Duodenal mucosa (tissue), 2 donors: ENCODE measurements around the gene SNX10.
A peak's percentile ranks its signal among the peaks of the same experiment; 100 is the strongest.

Experiments
- H3K27ac ChIP-seq: one replicate; pipeline ENCODE4 v1.7.0; 2013; ENCODE audit warnings: low read depth, low read length
- H3K27me3 ChIP-seq, 2 donors: one replicate each; pipeline ENCODE4 v1.7.0; 2013; ENCODE audit warnings: low read length in 2 of 2, control low read depth in 1 of 2; ENCODE audit not compliant: insufficient read depth in 2 of 2, control insufficient read depth in 1 of 2
- H3K36me3 ChIP-seq, 2 donors: one replicate each; pipeline ENCODE4 v1.7.0; 2013; ENCODE audit warnings: low read length in 2 of 2, control low read depth in 1 of 2; ENCODE audit not compliant: insufficient read depth in 2 of 2, control insufficient read depth in 1 of 2
- H3K4me1 ChIP-seq, 2 donors: one replicate each; pipeline ENCODE4 v1.7.0; 2013; ENCODE audit warnings: low read length in 2 of 2, control low read depth in 1 of 2; ENCODE audit not compliant: insufficient read depth in 2 of 2, control insufficient read depth in 1 of 2
- H3K4me3 ChIP-seq, 2 donors: one replicate each; pipeline ENCODE4 v1.7.0; 2013; ENCODE audit warnings: low read length in 2 of 2, low read depth in 1 of 2
- H3K9ac ChIP-seq, 2 donors: one replicate each; pipeline ENCODE4 v1.7.0; 2013; ENCODE audit warnings: low read length in 2 of 2, low read depth in 1 of 2
- H3K9me3 ChIP-seq, 2 donors: one replicate each; pipeline ENCODE4 v1.7.0; 2013; ENCODE audit warnings: low read length in 2 of 2, control low read depth in 1 of 2; ENCODE audit not compliant: control insufficient read depth in 1 of 2

The SNX10 gene

DNA sequence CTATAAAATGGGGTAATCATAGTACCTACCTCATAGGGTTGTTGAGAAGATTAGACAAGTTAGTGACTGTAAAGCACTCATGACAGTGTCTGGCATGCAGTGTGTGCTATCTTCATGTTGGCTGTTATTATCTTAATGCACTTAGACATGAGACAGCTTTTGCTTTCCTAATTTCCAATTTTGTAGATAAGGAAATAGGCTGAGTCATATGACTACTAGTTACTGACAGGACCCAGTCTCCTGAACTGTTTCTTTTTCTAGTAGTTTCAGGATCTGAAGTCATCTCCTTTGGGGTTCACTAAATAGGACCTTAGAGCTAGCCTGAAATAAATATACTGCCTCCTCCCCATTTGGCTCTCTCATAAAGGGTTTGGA lies 74.2 kb downstream of the SNX10 start:
- Histone ChIP-seq H3K36me3 (peaks cover 0 to 5% of the 10 kb centered on the region in 2 donors), H3K4me1 (peaks cover 0 to 4% of the 10 kb centered on the region in 2 donors), H3K9me3 (no peaks in the 10 kb centered on the region), H3K27me3 (no peaks in the 10 kb centered on the region), H3K9ac (no peak overlapping the region), H3K4me3 (no peak overlapping the region), H3K27ac (no peak overlapping the region)

DNA sequence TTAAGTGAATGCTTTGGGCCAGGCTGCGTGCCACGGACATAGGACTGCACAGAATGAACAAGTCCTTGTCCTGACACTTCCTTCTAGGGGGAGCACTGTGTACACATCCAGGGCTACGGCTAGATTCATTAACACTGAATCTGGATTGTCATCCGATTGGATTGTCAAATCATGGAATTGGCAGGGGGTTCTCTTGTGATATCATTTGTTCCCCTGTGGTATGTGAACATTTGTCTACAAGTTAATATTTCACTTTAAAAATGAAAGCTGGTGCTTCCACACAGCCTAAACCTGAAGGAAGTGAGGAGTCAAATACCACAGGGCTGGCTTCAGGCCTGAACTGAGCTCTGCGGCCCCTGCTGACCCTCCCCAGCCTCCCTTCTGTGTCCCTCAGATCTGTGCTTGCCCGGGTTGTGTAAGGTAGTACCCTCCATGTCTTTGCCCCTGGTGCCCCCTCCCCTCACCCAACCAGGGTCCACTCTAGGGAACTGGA lies 75.6 kb downstream of the SNX10 start:
- peaks cover 0 to 4% of the 10 kb centered on the region in 2 donors for H3K4me1 ChIP-seq
- H3K27me3 ChIP-seq: no peaks in the 10 kb centered on the region
- H3K9me3 ChIP-seq: no peaks in the 10 kb centered on the region
- no peak overlapping the region for H3K4me3 ChIP-seq
- H3K27ac ChIP-seq: no peak overlapping the region
- peaks cover 0 to 5% of the 10 kb centered on the region in 2 donors for H3K36me3 ChIP-seq
- no peak overlapping the region for H3K9ac ChIP-seq

DNA sequence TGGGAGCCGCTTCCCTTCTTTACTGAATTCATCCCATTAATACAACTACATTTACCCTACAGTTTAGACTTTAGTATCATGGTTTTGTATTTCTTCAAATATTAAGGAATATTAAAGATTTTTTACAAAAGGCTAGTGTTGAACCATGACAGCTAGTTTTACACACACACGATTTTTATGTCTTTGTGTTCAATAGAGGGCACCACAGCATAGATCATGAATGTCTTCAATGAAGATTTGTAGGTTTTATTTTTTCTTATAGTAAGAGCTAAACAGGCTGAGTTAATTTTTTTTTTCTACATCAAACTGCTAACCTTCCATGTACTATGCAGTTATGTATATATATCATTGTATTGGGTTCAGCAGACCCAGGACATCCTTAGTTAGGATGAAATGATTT lies 76.9 kb downstream of the SNX10 start:
- Histone ChIP-seq H3K36me3 (peaks cover 0 to 5% of the 10 kb centered on the region in 2 donors), H3K4me1 (peaks cover 0 to 4% of the 10 kb centered on the region in 2 donors), H3K27me3 (no peaks in the 10 kb centered on the region), H3K9ac (no peak overlapping the region), H3K4me3 (no peak overlapping the region), H3K27ac (no peak overlapping the region), H3K9me3 (no peaks in the 10 kb centered on the region)

DNA sequence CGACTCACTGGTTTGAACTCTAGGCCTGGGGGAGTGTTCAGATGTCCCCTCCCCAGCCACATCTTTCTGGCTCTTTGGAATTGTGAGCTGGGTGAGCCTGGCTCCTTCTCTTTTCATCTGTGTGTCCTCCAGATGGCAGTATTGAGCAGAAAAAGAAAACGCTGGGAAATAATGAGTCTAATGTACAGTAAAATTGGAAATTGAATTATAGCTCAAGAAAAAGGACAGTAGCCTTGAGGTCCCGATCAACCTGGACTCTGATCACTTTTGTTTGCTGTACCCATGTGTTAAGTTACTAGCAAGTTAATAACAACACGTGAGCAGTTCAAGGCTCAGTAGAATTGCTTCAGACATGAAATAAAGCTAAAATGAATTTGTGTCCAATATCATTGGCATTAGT lies 77.9 kb downstream of the SNX10 start:
- H3K27me3 ChIP-seq: peaks cover 6 to 7% of the 10 kb centered on the region in 2 donors
- no peak overlapping the region for H3K27ac ChIP-seq
- H3K4me3 ChIP-seq: no peak overlapping the region
- peaks cover 0 to 5% of the 10 kb centered on the region in 2 donors for H3K36me3 ChIP-seq
- peaks cover 0 to 4% of the 10 kb centered on the region in 2 donors for H3K4me1 ChIP-seq
- no peaks in the 10 kb centered on the region for H3K9me3 ChIP-seq
- no peak overlapping the region for H3K9ac ChIP-seq

DNA sequence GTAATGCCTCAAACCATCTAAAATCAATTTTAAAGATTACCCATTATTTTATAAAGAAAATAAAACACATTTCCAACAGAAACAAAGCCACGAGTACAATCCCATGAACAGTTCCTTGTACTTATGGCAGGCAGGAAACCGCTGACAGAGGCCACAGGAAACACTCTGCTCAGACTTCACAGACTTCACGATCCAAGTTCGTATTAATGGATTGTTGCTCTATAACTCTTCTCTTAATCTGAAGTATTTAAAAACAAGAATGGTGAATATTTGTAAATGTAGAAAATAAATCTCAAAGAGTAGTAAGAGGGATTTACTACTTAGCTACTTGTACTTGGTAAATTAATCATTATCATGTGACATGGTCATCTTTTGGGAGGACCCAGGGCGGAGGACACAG lies 78.3 kb downstream of the SNX10 start:
- no peak overlapping the region for H3K27ac ChIP-seq
- H3K9ac ChIP-seq: no peak overlapping the region
- H3K9me3 ChIP-seq: no peaks in the 10 kb centered on the region
- H3K4me1 ChIP-seq: peaks cover 0 to 4% of the 10 kb centered on the region in 2 donors
- H3K27me3 ChIP-seq: peaks cover 6 to 12% of the 10 kb centered on the region in 2 donors
- H3K4me3 ChIP-seq: no peak overlapping the region
- peaks cover 0 to 5% of the 10 kb centered on the region in 2 donors for H3K36me3 ChIP-seq

DNA sequence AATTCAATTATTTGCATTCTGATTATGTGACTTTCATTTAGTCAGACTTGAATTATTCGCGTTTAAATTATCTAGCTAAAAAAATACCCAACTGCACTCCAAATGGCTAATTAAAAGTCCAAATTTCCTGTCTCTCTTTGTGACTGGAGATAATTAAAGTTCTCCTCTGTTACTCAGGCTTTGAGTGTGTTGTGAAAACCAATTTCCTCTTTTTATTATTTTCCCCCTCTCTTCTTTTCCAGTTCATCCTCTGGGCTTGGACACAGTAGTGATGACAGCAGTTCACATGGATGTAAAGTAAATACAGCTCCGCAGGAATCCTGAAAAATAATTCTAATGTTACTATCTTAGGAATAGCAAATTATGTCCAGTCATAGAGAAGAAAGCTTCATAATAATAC lies 80.6 kb downstream of the SNX10 start:
- no peak overlapping the region for H3K9ac ChIP-seq
- H3K4me1 ChIP-seq: peaks cover 4 to 7% of the 10 kb centered on the region in 2 donors
- H3K27me3 ChIP-seq: peaks cover 17 to 28% of the 10 kb centered on the region in 2 donors
- H3K27ac ChIP-seq: no peak overlapping the region
- no peak overlapping the region for H3K4me3 ChIP-seq
- no peaks in the 10 kb centered on the region for H3K9me3 ChIP-seq
- H3K36me3 ChIP-seq: no peaks in the 10 kb centered on the region

DNA sequence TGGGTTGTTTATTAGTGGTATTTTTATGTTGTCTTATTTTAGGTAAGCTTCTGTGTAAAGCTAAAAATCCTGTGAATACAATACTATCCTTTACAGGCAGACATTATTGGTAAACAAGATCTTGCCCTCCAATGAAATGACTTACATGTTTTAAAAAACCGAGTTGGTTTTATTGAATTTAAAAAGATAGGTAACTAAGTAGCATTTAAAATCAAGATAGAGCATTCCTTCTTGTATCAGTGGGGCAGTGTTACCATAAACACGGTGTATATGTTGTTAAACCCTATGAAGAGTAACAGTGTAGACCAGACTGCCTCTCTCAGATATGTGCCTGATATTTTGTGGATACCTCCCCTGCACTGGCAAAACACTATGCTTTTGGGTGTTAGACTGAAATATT lies 81.0 kb downstream of the SNX10 start:
- H3K27me3 ChIP-seq: peaks cover 19 to 32% of the 10 kb centered on the region in 2 donors
- H3K9me3 ChIP-seq: no peaks in the 10 kb centered on the region
- peaks cover 5 to 9% of the 10 kb centered on the region in 2 donors for H3K4me1 ChIP-seq
- no peak overlapping the region for H3K27ac ChIP-seq
- no peaks in the 10 kb centered on the region for H3K36me3 ChIP-seq
- H3K4me3 ChIP-seq: no peak overlapping the region
- no peak overlapping the region for H3K9ac ChIP-seq

DNA sequence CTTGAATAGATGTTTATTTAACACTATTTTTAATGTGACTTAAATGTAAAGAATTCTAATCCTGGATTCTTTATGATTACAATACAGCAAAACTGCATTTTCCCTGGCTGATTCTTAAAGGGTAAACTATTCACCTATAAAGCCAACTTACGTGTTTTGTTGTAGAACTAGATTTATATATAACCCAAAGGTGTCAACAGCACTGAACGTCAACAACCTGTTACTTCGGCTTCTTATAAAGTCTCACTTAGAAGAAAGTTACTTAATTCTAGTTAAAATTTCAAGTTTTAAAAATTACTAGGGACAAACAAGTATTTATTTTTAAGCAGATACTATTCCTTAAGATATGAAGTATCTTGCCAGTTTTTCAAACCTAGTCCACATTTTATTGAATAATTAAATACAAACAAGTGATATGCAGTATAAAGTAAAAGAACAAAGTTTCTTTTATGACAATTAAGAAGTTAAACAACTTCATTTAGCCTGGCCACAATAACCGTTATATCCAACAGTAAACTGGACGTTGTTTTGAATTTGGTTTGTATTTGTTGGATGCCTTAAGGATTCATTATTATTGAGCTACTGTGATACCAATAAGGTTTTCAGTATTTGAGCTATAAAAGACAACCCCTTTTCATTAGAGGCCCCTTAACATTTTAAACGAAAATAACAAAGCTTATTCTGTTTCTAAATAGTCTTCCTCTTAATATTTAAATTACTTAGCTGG lies 83.1 kb downstream of the SNX10 start:
- no peak overlapping the region for H3K27ac ChIP-seq
- H3K9ac ChIP-seq: no peak overlapping the region
- peaks cover 5 to 6% of the 10 kb centered on the region in 2 donors for H3K4me1 ChIP-seq
- no peak overlapping the region for H3K4me3 ChIP-seq
- H3K9me3 ChIP-seq: no peaks in the 10 kb centered on the region
- no peaks in the 10 kb centered on the region for H3K36me3 ChIP-seq
- peaks cover 21 to 43% of the 10 kb centered on the region in 2 donors for H3K27me3 ChIP-seq

DNA sequence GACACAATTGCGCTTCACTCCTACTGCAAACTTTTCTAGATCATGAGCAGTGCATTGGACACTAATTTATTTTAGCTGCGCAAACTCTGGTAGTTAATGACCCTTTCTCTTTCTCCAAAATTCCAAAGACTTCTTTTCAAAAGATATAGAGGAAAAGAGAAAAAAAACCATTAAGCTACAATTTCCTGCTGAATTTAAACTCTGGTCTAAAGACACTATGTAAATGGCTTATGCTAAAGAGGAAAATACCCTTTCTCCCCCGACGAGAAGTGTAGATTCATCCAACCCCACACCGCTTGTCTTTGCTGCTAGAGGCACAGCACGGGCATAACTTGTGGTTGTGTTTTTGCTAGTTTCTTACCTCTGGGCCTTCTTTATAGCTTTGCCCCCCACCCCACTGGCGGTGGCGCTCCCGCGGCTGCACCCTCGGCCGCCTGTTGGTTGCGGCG lies 84.1 kb downstream of the SNX10 start:
- Histone ChIP-seq H3K9me3 (no peaks in the 10 kb centered on the region), H3K27me3 (peaks cover 21 to 43% of the 10 kb centered on the region in 2 donors), H3K4me3 (peak overlapping the region; percentile 67 to 71), H3K4me1 (peaks cover 4 to 5% of the 10 kb centered on the region in 2 donors), H3K27ac (no peak overlapping the region), H3K36me3 (no peaks in the 10 kb centered on the region), H3K9ac (no peak overlapping the region)

DNA sequence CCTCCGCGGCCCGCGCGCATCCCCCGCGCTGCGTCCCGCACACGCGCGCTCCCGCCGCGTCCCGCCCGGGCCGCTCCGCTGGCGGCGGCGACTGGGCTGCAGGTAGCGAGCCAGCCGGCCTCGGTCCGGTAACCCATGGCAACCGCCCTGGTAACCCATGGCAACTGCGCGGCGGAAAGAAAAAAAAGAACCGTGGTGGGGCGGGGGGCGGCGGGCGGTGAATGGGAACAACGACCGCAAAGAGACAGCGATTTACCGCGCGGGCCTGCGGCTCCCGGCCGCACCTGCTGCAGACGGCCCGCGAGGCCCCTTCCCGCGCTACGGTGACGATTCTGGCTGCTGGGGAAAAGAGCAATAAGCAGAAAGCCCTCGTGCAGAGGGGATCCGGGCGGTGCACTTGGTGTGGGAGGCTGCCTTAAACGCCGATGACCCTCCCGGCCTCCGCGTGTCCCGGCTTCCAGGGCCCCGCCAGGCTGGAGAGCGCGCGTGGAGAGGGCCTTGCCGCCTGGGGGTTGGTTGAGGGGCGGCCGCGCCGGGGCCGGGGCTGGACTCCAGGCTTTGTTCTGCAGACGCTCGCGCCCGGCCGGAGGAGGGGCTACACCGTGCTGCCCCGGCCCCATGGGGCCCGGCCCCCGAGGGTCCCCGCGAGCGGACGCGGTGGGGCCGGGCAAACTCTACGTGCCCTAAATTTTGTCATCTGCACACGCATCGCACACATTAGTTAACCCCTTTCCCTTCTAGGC lies 84.7 kb downstream of the SNX10 start:
- H3K4me1 ChIP-seq: peaks cover 4 to 5% of the 10 kb centered on the region in 2 donors
- no peaks in the 10 kb centered on the region for H3K9me3 ChIP-seq
- no peaks in the 10 kb centered on the region for H3K36me3 ChIP-seq
- peak overlapping the region; percentile 67 to 71 for H3K4me3 ChIP-seq
- peaks cover 21 to 43% of the 10 kb centered on the region in 2 donors for H3K27me3 ChIP-seq
- H3K9ac ChIP-seq: peak overlapping the region in 1 of 2 donors; percentile 48
- H3K27ac ChIP-seq: peak overlapping the region; percentile 37
